ENCODE results near the gene TMEM52.

Gene TMEM52

DNA sequence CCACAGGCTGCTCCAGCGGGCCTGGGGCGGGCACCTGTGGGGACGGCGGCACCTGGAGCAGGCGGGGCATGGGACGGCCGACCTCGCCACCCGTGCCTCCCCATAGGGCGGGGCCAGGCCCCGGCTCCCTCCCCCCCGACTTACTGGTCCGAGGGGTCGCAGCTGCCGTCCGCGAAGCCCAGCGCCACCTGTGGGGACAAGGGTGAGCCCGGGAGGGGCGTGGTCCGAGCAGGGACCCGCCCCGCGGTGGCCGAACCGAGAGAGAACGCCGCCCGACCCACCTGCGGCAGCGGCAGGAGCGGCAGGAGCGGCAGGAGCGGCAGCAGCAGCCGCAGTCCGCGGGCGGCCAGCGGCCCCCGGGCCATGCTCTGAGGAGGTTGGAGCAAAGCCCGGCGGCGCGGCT lies at the start of gene TMEM52:
Gene TMEM52 (minus strand): TSS at position 379 of the 403 bp plus-strand sequence. CDS start 14 bp downstream, at position 365.
- H3K9me3 Mint-ChIP-seq: no peaks in the 10 kb centered on the region
- peaks cover 6 to 17% of the 10 kb centered on the region in 2 donors for H3K4me1 Mint-ChIP-seq
- H3K27me3 Mint-ChIP-seq: peaks cover 1 to 14% of the 10 kb centered on the region in 2 donors
- peak within 1 kb of the TSS; percentile 79 for H3K27ac Mint-ChIP-seq
- ATAC-seq (replicated peaks) (peak; percentile 35 to 40), DNase-seq (no peak)
- H3K36me3 Mint-ChIP-seq: no peaks in the 10 kb centered on the region
- peak within 1 kb of the TSS; percentile 75 to 79 for H3K4me3 Mint-ChIP-seq

DNA sequence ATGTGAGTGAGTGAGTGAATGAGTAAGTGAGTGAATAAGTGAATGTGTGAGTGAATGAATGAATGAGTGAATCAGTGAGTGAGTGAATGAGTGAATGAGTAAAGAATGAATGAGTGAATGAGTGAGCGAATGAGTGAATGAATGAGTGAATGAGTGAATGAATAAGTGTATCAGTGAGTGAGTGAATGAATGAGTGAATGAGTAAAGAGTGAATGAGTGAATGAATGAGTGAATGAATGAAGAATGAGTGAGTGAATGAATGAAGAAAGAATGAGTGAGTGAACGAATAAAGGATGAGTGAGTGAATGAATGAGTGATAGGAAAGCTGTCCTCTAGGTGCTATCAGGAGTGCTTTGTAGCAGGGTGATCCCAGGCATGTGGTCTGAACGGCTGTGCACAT lies 48.8 kb upstream of the TMEM52 start:
- no peak for ATAC-seq (replicated peaks)
- no peak overlapping the region for H3K27ac Mint-ChIP-seq
- H3K4me1 Mint-ChIP-seq: no peaks in the 10 kb centered on the region

GRCh38 chr1:1967151-1967550 lies 48.1 kb upstream of the TMEM52 start:
- H3K27me3 Mint-ChIP-seq: peaks cover 15 to 28% of the 10 kb centered on the region in 2 donors
- DNase-seq (no peak), ATAC-seq (replicated peaks) (no peak)
- no peaks in the 10 kb centered on the region for H3K36me3 Mint-ChIP-seq
- H3K4me3 Mint-ChIP-seq: no peak overlapping the region
- H3K27ac Mint-ChIP-seq: no peak overlapping the region
- no peaks in the 10 kb centered on the region for H3K9me3 Mint-ChIP-seq
- H3K4me1 Mint-ChIP-seq: no peaks in the 10 kb centered on the region

More for the DNA sequence above, 48.8 kb upstream of the TMEM52 start:
- H3K9me3 Mint-ChIP-seq: no peaks in the 10 kb centered on the region
- H3K27me3 Mint-ChIP-seq: peaks cover 14 to 24% of the 10 kb centered on the region in 2 donors
- no peak for DNase-seq
- no peaks in the 10 kb centered on the region for H3K36me3 Mint-ChIP-seq
- no peak overlapping the region for H3K4me3 Mint-ChIP-seq

DNA sequence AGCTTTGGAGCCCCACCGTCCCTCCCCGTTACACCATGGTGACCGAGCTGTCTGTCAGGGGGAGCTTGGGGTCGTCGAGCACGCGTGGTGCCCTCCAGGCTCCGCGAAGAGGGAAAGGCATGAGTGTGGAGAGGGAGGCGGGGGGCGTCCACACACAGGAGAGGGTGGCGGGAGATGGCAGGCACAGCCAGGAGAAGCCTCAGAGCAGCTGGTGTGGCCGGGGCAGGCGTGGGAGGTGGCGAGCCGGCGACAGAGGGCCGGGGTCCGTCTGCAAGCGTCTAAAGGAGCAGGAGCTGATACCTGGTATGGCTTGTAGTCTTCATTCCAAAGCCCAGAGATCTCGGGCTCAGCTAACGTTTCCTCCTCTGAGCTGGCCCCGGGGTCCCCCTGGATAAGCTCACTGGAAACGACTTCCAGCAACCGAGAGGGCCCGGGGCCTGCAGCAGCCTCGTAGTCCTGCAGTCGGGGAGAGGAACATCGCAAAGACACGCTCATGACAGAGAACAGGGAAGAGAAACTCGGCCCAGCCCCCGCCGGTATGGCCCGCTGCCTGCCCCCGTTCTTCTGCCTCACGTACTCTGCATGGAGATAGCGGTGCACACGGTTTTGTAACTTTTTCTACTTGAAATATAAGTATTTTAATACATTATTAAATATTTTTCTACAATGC lies 47.1 kb upstream of the TMEM52 start:
- no peak for DNase-seq
- H3K27ac Mint-ChIP-seq: no peak overlapping the region
- no peak overlapping the region for H3K4me3 Mint-ChIP-seq
- H3K4me1 Mint-ChIP-seq: no peaks in the 10 kb centered on the region
- no peaks in the 10 kb centered on the region for H3K9me3 Mint-ChIP-seq
- H3K36me3 Mint-ChIP-seq: no peaks in the 10 kb centered on the region
- no peak for ATAC-seq (replicated peaks)
- H3K27me3 Mint-ChIP-seq: peaks cover 24 to 35% of the 10 kb centered on the region in 2 donors

DNA sequence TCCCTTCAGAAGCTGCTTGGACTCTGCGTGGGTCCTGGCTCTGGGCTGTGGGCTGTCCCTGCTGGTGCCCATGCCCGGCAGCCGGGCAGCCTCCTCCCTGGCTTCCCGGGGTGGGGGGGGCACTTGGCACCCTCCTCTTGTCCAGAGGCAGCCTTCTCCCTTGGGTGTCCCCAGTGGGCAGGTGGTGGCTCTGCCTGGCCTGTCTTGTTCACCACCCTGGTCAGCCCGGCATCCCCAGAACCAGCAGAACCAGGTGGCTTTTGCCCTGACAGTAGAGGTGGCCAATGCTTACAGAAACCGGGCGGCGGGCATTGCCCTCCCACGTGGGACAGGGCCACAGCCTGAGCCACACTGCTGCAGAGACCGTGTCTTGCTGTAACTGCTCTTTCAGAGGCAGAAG lies 46.5 kb upstream of the TMEM52 start:
- Mint-ChIP-seq H3K4me3 (no peak overlapping the region), H3K36me3 (no peaks in the 10 kb centered on the region), H3K4me1 (no peaks in the 10 kb centered on the region), H3K27me3 (peaks cover 31 to 41% of the 10 kb centered on the region in 2 donors), H3K9me3 (no peaks in the 10 kb centered on the region), H3K27ac (no peak overlapping the region)
- ATAC-seq (replicated peaks) (no peak), DNase-seq (no peak)

DNA sequence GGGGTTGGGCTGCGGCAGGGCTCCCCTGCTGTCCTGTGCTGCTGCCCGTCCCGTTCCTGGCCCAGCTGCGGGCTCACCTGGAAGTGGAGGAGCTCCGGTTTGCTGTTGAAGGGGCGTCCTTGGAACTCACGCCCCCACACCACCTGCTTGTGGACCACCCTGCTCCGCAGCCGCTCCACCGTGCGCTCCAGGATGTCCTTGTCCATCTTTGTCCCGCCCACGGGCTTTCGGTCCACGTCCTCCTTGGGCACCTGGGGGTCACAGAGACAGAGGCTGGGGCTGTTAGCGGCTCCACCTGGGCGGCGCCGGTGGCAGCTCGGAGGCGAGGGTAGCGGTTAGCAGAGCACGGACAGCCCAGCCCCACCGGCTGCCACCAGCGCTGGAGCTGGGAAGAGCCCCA lies 45.7 kb upstream of the TMEM52 start:
- Mint-ChIP-seq H3K4me1 (no peaks in the 10 kb centered on the region), H3K4me3 (no peak overlapping the region), H3K27ac (no peak overlapping the region), H3K36me3 (no peaks in the 10 kb centered on the region), H3K27me3 (peaks cover 37 to 48% of the 10 kb centered on the region in 2 donors), H3K9me3 (no peaks in the 10 kb centered on the region)
- no peak for DNase-seq
- ATAC-seq (replicated peaks): no peak

DNA sequence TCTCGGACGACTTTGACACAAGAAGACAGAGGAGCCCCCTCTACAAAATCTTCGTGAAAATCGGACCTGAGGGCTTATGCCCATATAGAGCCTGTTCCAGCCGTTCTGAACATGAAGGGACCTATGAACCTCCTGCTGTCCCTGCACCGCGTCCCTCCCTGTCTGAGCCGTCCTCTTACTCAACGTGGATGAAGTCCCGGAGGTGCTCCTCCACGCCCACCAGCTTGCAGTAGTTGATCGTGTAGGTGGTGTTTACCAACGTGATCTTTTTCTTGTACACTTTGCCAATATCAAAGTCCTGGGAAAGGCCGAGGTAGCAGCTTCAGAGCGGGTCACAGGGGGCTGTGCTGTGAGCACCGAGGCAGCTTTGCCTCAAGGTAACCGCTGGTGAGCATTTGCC lies 44.5 kb upstream of the TMEM52 start:
- DNase-seq: no peak
- H3K36me3 Mint-ChIP-seq: no peaks in the 10 kb centered on the region
- no peaks in the 10 kb centered on the region for H3K9me3 Mint-ChIP-seq
- H3K27ac Mint-ChIP-seq: no peak overlapping the region
- H3K4me3 Mint-ChIP-seq: no peak overlapping the region
- ATAC-seq (replicated peaks): no peak
- H3K4me1 Mint-ChIP-seq: no peaks in the 10 kb centered on the region
- H3K27me3 Mint-ChIP-seq: peaks cover 46 to 58% of the 10 kb centered on the region in 2 donors

- H3K9me3 Mint-ChIP-seq: no peaks in the 10 kb centered on the region
- no peak overlapping the region for H3K4me3 Mint-ChIP-seq
- ATAC-seq (replicated peaks) (no peak), DNase-seq (no peak)
- no peak overlapping the region for H3K27ac Mint-ChIP-seq
- no peaks in the 10 kb centered on the region for H3K36me3 Mint-ChIP-seq
- no peaks in the 10 kb centered on the region for H3K4me1 Mint-ChIP-seq
- H3K27me3 Mint-ChIP-seq: peaks cover 47 to 63% of the 10 kb centered on the region in 2 donors
These were observed 43.7 kb upstream of the TMEM52 start for GRCh38 chr1:1962752-1963151.

GRCh38 chr1:1960480-1961196 lies 41.6 kb upstream of the TMEM52 start:
- ATAC-seq (replicated peaks) (no peak), DNase-seq (no peak)
- no peaks in the 10 kb centered on the region for H3K4me1 Mint-ChIP-seq
- H3K27ac Mint-ChIP-seq: no peak overlapping the region
- H3K9me3 Mint-ChIP-seq: no peaks in the 10 kb centered on the region
- no peak overlapping the region for H3K4me3 Mint-ChIP-seq
- peaks cover 51 to 72% of the 10 kb centered on the region in 2 donors for H3K27me3 Mint-ChIP-seq
- peaks cover 0 to under 1% of the 10 kb centered on the region in 2 donors for H3K36me3 Mint-ChIP-seq

DNA sequence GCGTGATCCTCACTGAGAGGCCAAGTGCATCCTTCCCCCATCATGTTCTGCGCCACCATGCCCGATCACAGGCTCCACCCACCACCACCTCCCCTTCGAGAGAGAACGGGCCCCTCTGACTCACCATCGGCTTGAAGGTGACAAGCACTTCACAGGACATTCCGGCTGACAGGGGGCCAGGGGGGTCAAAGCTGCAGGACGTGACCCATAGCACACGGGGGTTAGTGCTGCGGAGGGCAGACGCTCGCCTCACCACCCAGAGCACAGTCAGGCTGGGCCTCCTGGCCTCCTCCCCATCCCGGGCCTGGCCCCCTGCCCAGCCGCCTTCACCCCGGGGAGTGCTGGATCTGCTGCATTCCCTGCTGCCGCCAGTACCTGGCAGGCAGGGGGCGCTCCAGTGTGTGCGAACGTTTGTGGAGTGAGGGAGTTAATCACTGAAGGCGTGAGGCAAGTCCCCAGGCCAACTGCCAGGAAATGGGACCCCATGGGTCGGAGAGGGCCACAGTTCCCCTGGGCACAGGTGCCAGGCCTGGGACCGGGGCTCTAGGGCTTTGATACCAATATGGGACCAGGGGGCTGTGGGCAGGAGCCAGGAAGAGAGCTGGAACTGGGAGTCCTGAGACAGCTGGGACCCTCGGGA lies 40.9 kb upstream of the TMEM52 start:
- no peaks in the 10 kb centered on the region for H3K9me3 Mint-ChIP-seq
- H3K4me1 Mint-ChIP-seq: no peaks in the 10 kb centered on the region
- H3K27me3 Mint-ChIP-seq: peaks cover 51 to 70% of the 10 kb centered on the region in 2 donors
- no peak overlapping the region for H3K27ac Mint-ChIP-seq
- peaks cover 0 to 1% of the 10 kb centered on the region in 2 donors for H3K36me3 Mint-ChIP-seq
- H3K4me3 Mint-ChIP-seq: no peak overlapping the region
- ATAC-seq (replicated peaks) (peak; percentile 76 to 77), DNase-seq (peak; percentile 42)

DNA sequence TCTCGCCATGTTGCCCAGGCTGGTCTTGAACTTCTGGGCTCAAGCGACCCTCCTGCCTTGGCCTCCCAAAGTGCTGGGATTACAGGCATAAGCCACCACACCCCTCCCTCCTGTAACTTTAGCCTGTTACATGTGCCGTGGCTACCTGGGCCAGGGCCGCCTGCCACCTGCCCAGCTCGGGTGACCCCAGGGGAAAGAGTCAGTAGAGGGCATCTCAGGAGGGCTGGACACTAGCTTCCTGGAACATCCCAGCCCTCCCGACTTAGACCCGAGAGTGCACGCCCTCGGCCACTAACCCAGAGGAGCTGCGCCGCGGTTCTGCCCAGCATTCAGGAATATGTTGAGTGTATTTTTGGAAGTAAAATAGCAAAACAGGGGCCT lies 40.4 kb upstream of the TMEM52 start:
- Mint-ChIP-seq H3K36me3 (peaks cover 0 to 1% of the 10 kb centered on the region in 2 donors), H3K9me3 (no peaks in the 10 kb centered on the region), H3K27ac (no peak overlapping the region), H3K4me1 (no peaks in the 10 kb centered on the region), H3K27me3 (peaks cover 51 to 65% of the 10 kb centered on the region in 2 donors), H3K4me3 (no peak overlapping the region)
- DNase-seq (no peak), ATAC-seq (replicated peaks) (no peak)

- Mint-ChIP-seq H3K4me3 (no peak overlapping the region), H3K4me1 (no peaks in the 10 kb centered on the region), H3K27ac (no peak overlapping the region), H3K36me3 (peaks cover 0 to 1% of the 10 kb centered on the region in 2 donors), H3K9me3 (no peaks in the 10 kb centered on the region), H3K27me3 (peaks cover 51 to 68% of the 10 kb centered on the region in 2 donors)
- no peak for ATAC-seq (replicated peaks)
- DNase-seq: no peak
These were observed 39.0 kb upstream of the TMEM52 start for GRCh38 chr1:1958071-1958541.

GRCh38 chr1:1957533-1957961 lies 38.5 kb upstream of the TMEM52 start:
- no peaks in the 10 kb centered on the region for H3K4me1 Mint-ChIP-seq
- H3K4me3 Mint-ChIP-seq: no peak overlapping the region
- peaks cover 0 to 1% of the 10 kb centered on the region in 2 donors for H3K36me3 Mint-ChIP-seq
- H3K9me3 Mint-ChIP-seq: no peaks in the 10 kb centered on the region
- DNase-seq (no peak), ATAC-seq (replicated peaks) (no peak)
- no peak overlapping the region for H3K27ac Mint-ChIP-seq
- peaks cover 51 to 69% of the 10 kb centered on the region in 2 donors for H3K27me3 Mint-ChIP-seq

DNA sequence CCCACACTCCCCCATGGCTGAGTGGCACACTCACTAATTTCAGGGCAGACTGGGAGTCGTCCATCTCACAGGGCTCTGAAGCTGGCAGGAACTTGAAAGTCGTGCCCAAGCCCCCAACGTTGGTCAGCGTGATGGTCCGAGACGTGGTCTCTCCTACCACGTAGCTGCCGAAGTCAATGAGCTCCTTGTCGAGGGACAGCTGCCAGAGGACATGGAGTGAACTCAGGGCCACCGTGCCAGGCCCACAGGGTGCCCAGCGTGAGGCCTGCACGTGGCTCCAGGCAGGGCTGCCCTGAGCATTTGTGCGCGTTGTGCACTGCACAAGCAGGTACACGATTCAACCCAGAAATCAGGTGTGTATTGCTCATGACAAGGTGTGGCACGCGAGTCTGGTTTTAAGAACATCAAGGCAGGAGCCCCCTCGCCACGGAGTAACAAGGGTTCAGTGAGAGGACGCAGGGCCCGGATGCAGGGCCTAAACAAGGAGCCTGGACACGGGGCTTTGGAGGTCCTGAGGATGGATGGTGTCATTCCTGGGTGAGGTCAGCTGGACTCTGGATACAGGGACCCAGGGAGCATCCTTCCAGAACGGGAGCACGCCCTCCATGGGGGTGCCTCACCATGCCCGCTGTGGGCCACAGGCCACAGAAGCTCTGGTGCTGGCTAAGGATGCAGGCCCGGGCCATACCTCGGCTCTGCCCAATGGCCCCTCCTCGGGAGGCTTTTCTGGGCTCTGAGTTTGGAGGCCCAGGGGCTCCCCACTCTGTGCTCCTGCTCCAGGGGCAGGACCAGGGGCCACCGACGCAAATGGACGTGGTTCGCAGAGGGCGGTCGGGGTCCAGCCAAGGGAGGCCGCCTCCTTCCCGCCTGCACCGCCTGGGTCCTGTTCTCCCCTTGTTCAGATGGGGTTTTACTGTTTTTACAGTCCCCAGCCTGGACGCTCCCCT lies 37.8 kb upstream of the TMEM52 start:
- Mint-ChIP-seq H3K4me3 (no peak overlapping the region), H3K4me1 (no peaks in the 10 kb centered on the region), H3K27ac (no peak overlapping the region), H3K27me3 (peaks cover 47 to 71% of the 10 kb centered on the region in 2 donors), H3K9me3 (no peaks in the 10 kb centered on the region), H3K36me3 (peaks cover 0 to 1% of the 10 kb centered on the region in 2 donors)
- DNase-seq: no peak
- no peak for ATAC-seq (replicated peaks)
